ENCODE measurements around the gene HSPBAP1.

The HSPBAP1 gene

GRCh38 chr3:122694966-122695365 is 98.7 kb downstream of the HSPBAP1 start:
- TF ChIP-seq, protein P1, sequence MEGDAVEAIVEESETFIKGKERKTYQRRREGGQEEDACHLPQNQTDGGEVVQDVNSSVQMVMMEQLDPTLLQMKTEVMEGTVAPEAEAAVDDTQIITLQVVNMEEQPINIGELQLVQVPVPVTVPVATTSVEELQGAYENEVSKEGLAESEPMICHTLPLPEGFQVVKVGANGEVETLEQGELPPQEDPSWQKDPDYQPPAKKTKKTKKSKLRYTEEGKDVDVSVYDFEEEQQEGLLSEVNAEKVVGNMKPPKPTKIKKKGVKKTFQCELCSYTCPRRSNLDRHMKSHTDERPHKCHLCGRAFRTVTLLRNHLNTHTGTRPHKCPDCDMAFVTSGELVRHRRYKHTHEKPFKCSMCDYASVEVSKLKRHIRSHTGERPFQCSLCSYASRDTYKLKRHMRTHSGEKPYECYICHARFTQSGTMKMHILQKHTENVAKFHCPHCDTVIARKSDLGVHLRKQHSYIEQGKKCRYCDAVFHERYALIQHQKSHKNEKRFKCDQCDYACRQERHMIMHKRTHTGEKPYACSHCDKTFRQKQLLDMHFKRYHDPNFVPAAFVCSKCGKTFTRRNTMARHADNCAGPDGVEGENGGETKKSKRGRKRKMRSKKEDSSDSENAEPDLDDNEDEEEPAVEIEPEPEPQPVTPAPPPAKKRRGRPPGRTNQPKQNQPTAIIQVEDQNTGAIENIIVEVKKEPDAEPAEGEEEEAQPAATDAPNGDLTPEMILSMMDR (IDR thresholded peaks at IDR 0.05; ENCODE audit: low read depth, low read length), result no peak
- no peak overlapping the region for H3K4me3 ChIP-seq (ENCODE audit: low read depth, low read length)

- TF ChIP-seq, protein P1 (IDR thresholded peaks at IDR 0.05; ENCODE audit: low read depth, low read length), result no peak
- H3K4me3 ChIP-seq (ENCODE audit: low read depth, low read length), result no peak overlapping the region
Observed at GRCh38 chr3:122692674-122693073, 101.0 kb downstream of the HSPBAP1 start.

GRCh38 chr3:122691195-122691594 is 102.4 kb downstream of the HSPBAP1 start:
- no peak overlapping the region for H3K4me3 ChIP-seq (ENCODE audit: low read depth, low read length)
- TF ChIP-seq, protein P1 (IDR thresholded peaks at IDR 0.05; ENCODE audit: low read depth, low read length), result no peak

- no peak overlapping the region for H3K4me3 ChIP-seq (ENCODE audit: low read depth, low read length)
- TF ChIP-seq, protein P1 (IDR thresholded peaks at IDR 0.05; ENCODE audit: low read depth, low read length), result no peak
Observed at GRCh38 chr3:122690096-122690495, 103.5 kb downstream of the HSPBAP1 start.

Measured in WI38 (cell line).